Liver (tissue), 3 donors: ENCODE results near the gene DZANK1.

Source experiments
- EGR1 ChIP-seq, 2 donors: IDR thresholded peaks; 2 replicates each; pipeline ENCODE4 v1.6.1; 2016 to 2018; ENCODE audit warnings: antibody characterized with exemption in 2 of 2, low read depth in 2 of 2
- FOXA1 ChIP-seq: IDR thresholded peaks from 2 replicates; pipeline ENCODE4 v1.6.1; 2016; ENCODE audit warnings: antibody characterized with exemption
- JUND ChIP-seq, 2 donors: IDR thresholded peaks; 2 replicates each; pipeline ENCODE4 v1.6.1; 2016; ENCODE audit warnings: antibody characterized with exemption in 2 of 2
- MAX ChIP-seq: IDR thresholded peaks from 2 replicates; pipeline ENCODE4 v1.6.1; 2016; ENCODE audit warnings: antibody characterized with exemption
- RAD21 ChIP-seq, 2 donors: IDR thresholded peaks; 2 replicates each; pipeline ENCODE4 v1.6.1; 2016; ENCODE audit warnings: antibody characterized with exemption in 2 of 2, mild to moderate bottlenecking in 2 of 2
- SP1 ChIP-seq: IDR thresholded peaks from 2 replicates; pipeline ENCODE4 v1.6.1; 2018; ENCODE audit warnings: antibody characterized with exemption, mild to moderate bottlenecking
- TAF1 ChIP-seq: conservative IDR thresholded peaks from 2 replicates; pipeline ENCODE4 v1.6.1; 2016; ENCODE audit warnings: antibody characterized with exemption, mild to moderate bottlenecking
- YY1 ChIP-seq: IDR thresholded peaks from 2 replicates; pipeline ENCODE4 v1.6.1; 2016; ENCODE audit warnings: antibody characterized with exemption, mild to moderate bottlenecking
- TF ChIP-seq, protein P1 (sequence below): IDR thresholded peaks from 2 replicates; pipeline ENCODE4 v1.6.1; 2016; ENCODE audit warnings: antibody characterized with exemption
- TF ChIP-seq, protein P2 (sequence below): fragments of 150-350 bp; IDR thresholded peaks from 2 replicates; pipeline ENCODE4 v1.5.1; 2017; ENCODE audit warnings: improper control_type of control experiment, low read depth, low read length; ENCODE audit not compliant: missing input control
- TF ChIP-seq, protein P3 (sequence below): IDR thresholded peaks from 2 replicates; pipeline ENCODE4 v1.6.1; 2016; ENCODE audit warnings: antibody characterized with exemption, mild to moderate bottlenecking
- TF ChIP-seq, protein P4 (sequence below): IDR thresholded peaks from 2 replicates; pipeline ENCODE4 v1.6.1; 2016; ENCODE audit warnings: antibody characterized with exemption
- donor health status: healthy.
- donor health status: healthy.

GRCh38 chr20:18428490-18429173 lies 38.2 kb downstream of the DZANK1 start:
- TF ChIP-seq, protein P1, sequence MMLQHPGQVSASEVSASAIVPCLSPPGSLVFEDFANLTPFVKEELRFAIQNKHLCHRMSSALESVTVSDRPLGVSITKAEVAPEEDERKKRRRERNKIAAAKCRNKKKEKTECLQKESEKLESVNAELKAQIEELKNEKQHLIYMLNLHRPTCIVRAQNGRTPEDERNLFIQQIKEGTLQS: no peak
- TF ChIP-seq, protein P2, sequence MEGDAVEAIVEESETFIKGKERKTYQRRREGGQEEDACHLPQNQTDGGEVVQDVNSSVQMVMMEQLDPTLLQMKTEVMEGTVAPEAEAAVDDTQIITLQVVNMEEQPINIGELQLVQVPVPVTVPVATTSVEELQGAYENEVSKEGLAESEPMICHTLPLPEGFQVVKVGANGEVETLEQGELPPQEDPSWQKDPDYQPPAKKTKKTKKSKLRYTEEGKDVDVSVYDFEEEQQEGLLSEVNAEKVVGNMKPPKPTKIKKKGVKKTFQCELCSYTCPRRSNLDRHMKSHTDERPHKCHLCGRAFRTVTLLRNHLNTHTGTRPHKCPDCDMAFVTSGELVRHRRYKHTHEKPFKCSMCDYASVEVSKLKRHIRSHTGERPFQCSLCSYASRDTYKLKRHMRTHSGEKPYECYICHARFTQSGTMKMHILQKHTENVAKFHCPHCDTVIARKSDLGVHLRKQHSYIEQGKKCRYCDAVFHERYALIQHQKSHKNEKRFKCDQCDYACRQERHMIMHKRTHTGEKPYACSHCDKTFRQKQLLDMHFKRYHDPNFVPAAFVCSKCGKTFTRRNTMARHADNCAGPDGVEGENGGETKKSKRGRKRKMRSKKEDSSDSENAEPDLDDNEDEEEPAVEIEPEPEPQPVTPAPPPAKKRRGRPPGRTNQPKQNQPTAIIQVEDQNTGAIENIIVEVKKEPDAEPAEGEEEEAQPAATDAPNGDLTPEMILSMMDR: no peak
- peak; percentile 9 to 31 for TF ChIP-seq RAD21 (IDR thresholded peaks at IDR 0.05)
- peak; percentile 38 for TF ChIP-seq TAF1
- TF ChIP-seq, protein P3, sequence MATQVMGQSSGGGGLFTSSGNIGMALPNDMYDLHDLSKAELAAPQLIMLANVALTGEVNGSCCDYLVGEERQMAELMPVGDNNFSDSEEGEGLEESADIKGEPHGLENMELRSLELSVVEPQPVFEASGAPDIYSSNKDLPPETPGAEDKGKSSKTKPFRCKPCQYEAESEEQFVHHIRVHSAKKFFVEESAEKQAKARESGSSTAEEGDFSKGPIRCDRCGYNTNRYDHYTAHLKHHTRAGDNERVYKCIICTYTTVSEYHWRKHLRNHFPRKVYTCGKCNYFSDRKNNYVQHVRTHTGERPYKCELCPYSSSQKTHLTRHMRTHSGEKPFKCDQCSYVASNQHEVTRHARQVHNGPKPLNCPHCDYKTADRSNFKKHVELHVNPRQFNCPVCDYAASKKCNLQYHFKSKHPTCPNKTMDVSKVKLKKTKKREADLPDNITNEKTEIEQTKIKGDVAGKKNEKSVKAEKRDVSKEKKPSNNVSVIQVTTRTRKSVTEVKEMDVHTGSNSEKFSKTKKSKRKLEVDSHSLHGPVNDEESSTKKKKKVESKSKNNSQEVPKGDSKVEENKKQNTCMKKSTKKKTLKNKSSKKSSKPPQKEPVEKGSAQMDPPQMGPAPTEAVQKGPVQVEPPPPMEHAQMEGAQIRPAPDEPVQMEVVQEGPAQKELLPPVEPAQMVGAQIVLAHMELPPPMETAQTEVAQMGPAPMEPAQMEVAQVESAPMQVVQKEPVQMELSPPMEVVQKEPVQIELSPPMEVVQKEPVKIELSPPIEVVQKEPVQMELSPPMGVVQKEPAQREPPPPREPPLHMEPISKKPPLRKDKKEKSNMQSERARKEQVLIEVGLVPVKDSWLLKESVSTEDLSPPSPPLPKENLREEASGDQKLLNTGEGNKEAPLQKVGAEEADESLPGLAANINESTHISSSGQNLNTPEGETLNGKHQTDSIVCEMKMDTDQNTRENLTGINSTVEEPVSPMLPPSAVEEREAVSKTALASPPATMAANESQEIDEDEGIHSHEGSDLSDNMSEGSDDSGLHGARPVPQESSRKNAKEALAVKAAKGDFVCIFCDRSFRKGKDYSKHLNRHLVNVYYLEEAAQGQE: no peak
- peak; percentile 9 for TF ChIP-seq MAX
- TF ChIP-seq JUND (IDR thresholded peaks at IDR 0.05): no peak
- peak; percentile 88 for TF ChIP-seq SP1
- TF ChIP-seq, protein P4, sequence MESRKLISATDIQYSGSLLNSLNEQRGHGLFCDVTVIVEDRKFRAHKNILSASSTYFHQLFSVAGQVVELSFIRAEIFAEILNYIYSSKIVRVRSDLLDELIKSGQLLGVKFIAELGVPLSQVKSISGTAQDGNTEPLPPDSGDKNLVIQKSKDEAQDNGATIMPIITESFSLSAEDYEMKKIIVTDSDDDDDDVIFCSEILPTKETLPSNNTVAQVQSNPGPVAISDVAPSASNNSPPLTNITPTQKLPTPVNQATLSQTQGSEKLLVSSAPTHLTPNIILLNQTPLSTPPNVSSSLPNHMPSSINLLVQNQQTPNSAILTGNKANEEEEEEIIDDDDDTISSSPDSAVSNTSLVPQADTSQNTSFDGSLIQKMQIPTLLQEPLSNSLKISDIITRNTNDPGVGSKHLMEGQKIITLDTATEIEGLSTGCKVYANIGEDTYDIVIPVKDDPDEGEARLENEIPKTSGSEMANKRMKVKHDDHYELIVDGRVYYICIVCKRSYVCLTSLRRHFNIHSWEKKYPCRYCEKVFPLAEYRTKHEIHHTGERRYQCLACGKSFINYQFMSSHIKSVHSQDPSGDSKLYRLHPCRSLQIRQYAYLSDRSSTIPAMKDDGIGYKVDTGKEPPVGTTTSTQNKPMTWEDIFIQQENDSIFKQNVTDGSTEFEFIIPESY: no peak
- no peak for TF ChIP-seq EGR1 (IDR thresholded peaks at IDR 0.05; ENCODE audit: low read depth in 2 of 2)
- TF ChIP-seq FOXA1: no peak
- TF ChIP-seq YY1: peak; percentile 92
